ENCODE data around the gene TMEM132D.

The TMEM132D gene

GRCh38 chr12:129372348-129372747 lies 531.5 kb downstream of the TMEM132D start:
- no peak overlapping the region for H3K4me3 ChIP-seq (ENCODE audit: low read length)
- DNase-seq (ENCODE audit: low read depth): no peak
- TF ChIP-seq, protein P1, sequence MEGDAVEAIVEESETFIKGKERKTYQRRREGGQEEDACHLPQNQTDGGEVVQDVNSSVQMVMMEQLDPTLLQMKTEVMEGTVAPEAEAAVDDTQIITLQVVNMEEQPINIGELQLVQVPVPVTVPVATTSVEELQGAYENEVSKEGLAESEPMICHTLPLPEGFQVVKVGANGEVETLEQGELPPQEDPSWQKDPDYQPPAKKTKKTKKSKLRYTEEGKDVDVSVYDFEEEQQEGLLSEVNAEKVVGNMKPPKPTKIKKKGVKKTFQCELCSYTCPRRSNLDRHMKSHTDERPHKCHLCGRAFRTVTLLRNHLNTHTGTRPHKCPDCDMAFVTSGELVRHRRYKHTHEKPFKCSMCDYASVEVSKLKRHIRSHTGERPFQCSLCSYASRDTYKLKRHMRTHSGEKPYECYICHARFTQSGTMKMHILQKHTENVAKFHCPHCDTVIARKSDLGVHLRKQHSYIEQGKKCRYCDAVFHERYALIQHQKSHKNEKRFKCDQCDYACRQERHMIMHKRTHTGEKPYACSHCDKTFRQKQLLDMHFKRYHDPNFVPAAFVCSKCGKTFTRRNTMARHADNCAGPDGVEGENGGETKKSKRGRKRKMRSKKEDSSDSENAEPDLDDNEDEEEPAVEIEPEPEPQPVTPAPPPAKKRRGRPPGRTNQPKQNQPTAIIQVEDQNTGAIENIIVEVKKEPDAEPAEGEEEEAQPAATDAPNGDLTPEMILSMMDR (conservative IDR thresholded peaks at IDR 0.05; ENCODE audit: low read depth, low read length): no peak

- DNase-seq (ENCODE audit: low read depth): no peak
- TF ChIP-seq, protein P1 (conservative IDR thresholded peaks at IDR 0.05; ENCODE audit: low read depth, low read length): no peak
- H3K4me3 ChIP-seq (ENCODE audit: low read length): no peak overlapping the region
Observed at GRCh38 chr12:129371268-129371667, 532.6 kb downstream of the TMEM132D start.

DNA sequence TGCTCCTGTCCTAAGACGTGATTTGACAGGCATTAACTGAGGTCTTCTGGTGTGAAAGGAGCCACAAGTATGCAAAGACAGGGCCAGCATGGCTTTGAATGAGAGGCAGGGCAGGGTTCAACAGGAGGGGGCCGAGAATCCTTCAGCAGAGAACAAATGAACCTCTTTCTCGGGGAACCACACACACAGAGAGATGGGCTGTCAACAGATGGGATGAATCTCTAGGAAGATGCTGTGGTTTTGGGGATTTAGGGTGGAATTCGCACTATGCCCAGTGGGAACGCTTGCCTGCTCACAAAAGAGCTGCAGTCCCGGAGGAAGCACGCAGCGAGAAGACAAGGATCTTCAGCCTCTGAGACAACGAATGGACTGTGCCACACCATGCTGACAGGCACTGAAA lies 537.2 kb downstream of the TMEM132D start:
- DNase-seq (ENCODE audit: low read depth): no peak
- H3K4me3 ChIP-seq (ENCODE audit: low read length): no peak overlapping the region
- TF ChIP-seq, protein P1 (conservative IDR thresholded peaks at IDR 0.05; ENCODE audit: low read depth, low read length): no peak

DNA sequence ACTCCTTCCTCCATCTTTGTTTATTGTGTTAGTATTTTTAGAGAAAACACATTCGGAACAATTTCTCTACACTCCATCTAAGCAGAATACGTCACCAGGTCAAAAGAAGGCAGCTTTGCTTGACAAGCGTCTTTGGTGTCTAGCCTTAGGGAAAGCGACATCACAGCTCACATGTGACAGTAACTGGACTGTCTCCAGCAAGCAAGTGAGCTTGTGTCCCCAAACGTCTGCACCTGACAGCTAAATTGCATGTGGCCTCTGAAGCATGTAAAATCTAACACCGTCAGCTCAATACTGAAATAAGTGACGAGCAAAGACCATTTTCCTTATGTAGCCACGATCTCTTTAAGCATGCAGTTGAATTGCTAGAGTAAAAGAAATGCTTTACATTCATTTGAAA lies 540.8 kb downstream of the TMEM132D start:
- no peak for DNase-seq (ENCODE audit: low read depth)
- no peak overlapping the region for H3K4me3 ChIP-seq (ENCODE audit: low read length)
- TF ChIP-seq, protein P1 (conservative IDR thresholded peaks at IDR 0.05; ENCODE audit: low read depth, low read length): no peak

DNA sequence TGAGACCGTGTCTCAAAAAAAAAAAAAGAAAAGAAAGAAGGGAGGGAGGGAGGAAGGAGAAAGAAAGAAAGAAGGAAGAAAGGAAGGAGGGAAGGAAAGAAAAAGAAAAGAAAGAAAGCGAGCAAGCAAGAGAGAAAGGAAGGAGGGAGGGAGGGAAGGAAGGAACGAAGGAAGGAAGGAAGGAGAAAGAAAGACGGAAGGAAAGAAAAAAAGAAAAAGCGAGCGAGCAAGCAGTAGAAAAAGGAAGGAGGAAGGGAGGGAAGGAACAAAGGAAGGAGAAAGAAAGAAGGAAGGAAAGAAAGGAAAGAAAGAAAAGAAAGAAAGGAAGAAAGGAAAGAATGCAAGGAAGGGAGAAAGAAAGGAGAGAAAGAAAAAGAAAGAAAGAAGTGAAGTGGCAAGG lies 546.6 kb downstream of the TMEM132D start:
- TF ChIP-seq, protein P1 (conservative IDR thresholded peaks at IDR 0.05; ENCODE audit: low read depth, low read length): no peak

GRCh38 chr12:129351481-129351880 lies 552.3 kb downstream of the TMEM132D start:
- DNase-seq (ENCODE audit: low read depth): no peak
- TF ChIP-seq, protein P1 (conservative IDR thresholded peaks at IDR 0.05; ENCODE audit: low read depth, low read length): no peak
- H3K4me3 ChIP-seq (ENCODE audit: low read length): no peak overlapping the region

More for the DNA sequence above, 546.6 kb downstream of the TMEM132D start:
- no peak overlapping the region for H3K4me3 ChIP-seq (ENCODE audit: low read length)
- no peak for DNase-seq (ENCODE audit: low read depth)

- TF ChIP-seq, protein P1 (conservative IDR thresholded peaks at IDR 0.05; ENCODE audit: low read depth, low read length): no peak
- DNase-seq (ENCODE audit: low read depth): no peak
- no peak overlapping the region for H3K4me3 ChIP-seq (ENCODE audit: low read length)
Observed at GRCh38 chr12:129339336-129339735, 564.5 kb downstream of the TMEM132D start.

Measured in retinal pigment epithelial cell (primary cell).